Endothelial cell of umbilical vein (primary cell): ENCODE measurements around the gene STRN3. TPM values are rescaled to one million over a fixed set of nuclear protein-coding genes. Genes with fewer than 3 reads are reported as not detected.
"Not testable (repeated sequence)": the region's sequence is repeated elsewhere in the genome, so short reads cannot be mapped to it uniquely, and the experiment has no call there.

Experiments
- BruUV-seq: library from RNA; stranded (reverse); fragments of 400-500 nt; replicated peaks from 2 replicates; lab custom pipeline; 2021; lab: Mats Ljungman, UMichigan
- CTCF ChIA-PET: fragments of 300-600, 350-600 bp; sonication (Branson Sonifier 250); formaldehyde crosslinking; loops from one replicate; lab custom pipeline; 2021; ENCODE audit warnings: antibody characterized with exemption, inconsistent platforms; lab: Charles Lee
- POLR2A ChIA-PET: fragments of 300-600, 350-600 bp; sonication (Branson Sonifier 250); formaldehyde crosslinking; loops from one replicate; lab custom pipeline; 2021; ENCODE audit warnings: antibody characterized with exemption, inconsistent platforms; lab: Charles Lee
- DNase-seq: peaks from one replicate; pipeline ENCODE4 v3.0.0-alpha.2; 2011; ENCODE audit warnings: low read depth, low spot score
- FAIRE-seq: peaks from 2 replicates; lab custom pipeline; 2011; peaks lifted over from hg19 to GRCh38; lab: Jason Lieb, UNC
- H2AFZ ChIP-seq: 2 replicates; pipeline ENCODE4 v1.6.0; 2012; ENCODE audit warnings: low read depth, low read length, control low read depth, inconsistent platforms
- H3K27ac ChIP-seq: 2 replicates; pipeline ENCODE4 v1.5.1; 2011; ENCODE audit warnings: low read depth, mild to moderate bottlenecking, control low read depth, low read length, moderate library complexity; ENCODE audit not compliant: insufficient read depth
- H3K27me3 ChIP-seq, 2 experiments: 2 replicates each; pipeline versions ENCODE4 v1.6.0 to v1.6.1; 2011; ENCODE audit warnings: low read length in 2 of 2, mixed read lengths in 1 of 2; ENCODE audit not compliant: control insufficient read depth in 2 of 2, insufficient read depth in 2 of 2
- H3K36me3 ChIP-seq, 2 experiments: 2 replicates in 1 of 2; 3 replicates in 1 of 2; pipeline ENCODE4 v1.5.1; 2011; ENCODE audit warnings: low read length in 2 of 2, mild to moderate bottlenecking in 1 of 2, moderate library complexity in 1 of 2; ENCODE audit not compliant: control insufficient read depth in 2 of 2, insufficient read depth in 2 of 2; ENCODE audit errors: extremely low read depth in 1 of 2
- H3K4me1 ChIP-seq: 3 replicates; pipeline ENCODE4 v1.5.1; 2011; ENCODE audit warnings: mild to moderate bottlenecking, low read length; ENCODE audit not compliant: control insufficient read depth, insufficient read depth; ENCODE audit errors: extremely low read depth
- H3K4me2 ChIP-seq: 2 replicates; pipeline ENCODE4 v1.6.1; 2011; ENCODE audit warnings: low read length, control low read depth, mixed read lengths; ENCODE audit not compliant: insufficient read depth
- H3K4me3 ChIP-seq, 3 experiments: fragments of 200-600 bp in 1 of 3; sonication (generic), shearing (Covaris generic) in 1 of 3; replicated peaks in 1 of 3; 2 replicates each; pipeline ENCODE4 v1.5.1; 2011 to 2016; ENCODE audit warnings: control low read depth in 3 of 3, low read length in 3 of 3, mild to moderate bottlenecking in 2 of 3, inconsistent platforms in 1 of 3, low read depth in 1 of 3, moderate library complexity in 1 of 3; ENCODE audit not compliant: insufficient read depth in 1 of 3
- H3K79me2 ChIP-seq: 2 replicates; pipeline ENCODE4 v1.6.0; 2012; ENCODE audit warnings: low read length, inconsistent platforms; ENCODE audit not compliant: control insufficient read depth, insufficient read depth
- H3K9ac ChIP-seq: replicated peaks from 2 replicates; pipeline ENCODE3; 2011; ENCODE audit warnings: low read length, control low read depth; ENCODE audit not compliant: insufficient read depth; ENCODE audit errors: extremely low read depth
- H3K9me1 ChIP-seq: replicated peaks from 3 replicates; pipeline ENCODE4 v1.6.0; 2011; ENCODE audit warnings: mild to moderate bottlenecking, low read length; ENCODE audit not compliant: control insufficient read depth, insufficient read depth; ENCODE audit errors: extremely low read depth
- H3K9me3 ChIP-seq: replicated peaks from 2 replicates; pipeline ENCODE4 v1.5.1; 2012; ENCODE audit warnings: low read length, inconsistent platforms; ENCODE audit not compliant: control insufficient read depth, insufficient read depth
- H4K20me1 ChIP-seq: replicated peaks from 2 replicates; pipeline ENCODE3; 2011; ENCODE audit warnings: mild to moderate bottlenecking, low read length; ENCODE audit not compliant: control insufficient read depth, insufficient read depth; ENCODE audit errors: extremely low read depth
- CTCF ChIP-seq, 2 donors: IDR thresholded peaks; 1 replicate in 1 of 2; 2 replicates in 1 of 2; pipeline ENCODE4 v1.5.1; 2011; ENCODE audit warnings: low read length in 2 of 2, mild to moderate bottlenecking in 2 of 2, moderate library complexity in 2 of 2, control low read depth in 1 of 2, inconsistent platforms in 1 of 2, low read depth in 1 of 2; ENCODE audit not compliant: insufficient read depth in 1 of 2; ENCODE audit errors: extremely low read depth in 1 of 2
- EZH2 ChIP-seq: IDR thresholded peaks from 2 replicates; pipeline ENCODE4 v1.6.1; 2012; ENCODE audit warnings: borderline replicate concordance, low read depth, mild to moderate bottlenecking, moderate library complexity, low read length, inconsistent platforms; ENCODE audit not compliant: severe bottlenecking
- FOS ChIP-seq: IDR thresholded peaks from 2 replicates; pipeline ENCODE4 v1.6.1; 2011; ENCODE audit warnings: mild to moderate bottlenecking, low read length, moderate library complexity, borderline replicate concordance; ENCODE audit not compliant: insufficient read depth
- GATA2 ChIP-seq: IDR thresholded peaks from 2 replicates; pipeline ENCODE4 v1.7.0; 2011; ENCODE audit warnings: low read depth, mild to moderate bottlenecking, moderate library complexity, mixed read lengths, low read length; ENCODE audit not compliant: insufficient read length, insufficient read depth
- JUN ChIP-seq: IDR thresholded peaks from 2 replicates; pipeline ENCODE4 v1.6.1; 2011; ENCODE audit warnings: borderline replicate concordance, low read depth; ENCODE audit not compliant: insufficient read length, insufficient read depth
- MAX ChIP-seq: IDR thresholded peaks from 2 replicates; pipeline ENCODE4 v1.6.1; 2011; ENCODE audit not compliant: insufficient read depth, insufficient read length
- MYC ChIP-seq: IDR thresholded peaks from one replicate; pipeline ENCODE4 v1.6.1; 2011; ENCODE audit warnings: mild to moderate bottlenecking, low read depth, low read length
- POLR2A ChIP-seq: IDR thresholded peaks from 2 replicates; pipeline ENCODE4 v1.6.1; 2012; ENCODE audit warnings: low read depth, mild to moderate bottlenecking, control low read depth, low read length
- POLR2AphosphoS5 ChIP-seq: IDR thresholded peaks from 2 replicates; pipeline ENCODE4 v1.6.1; 2012; ENCODE audit warnings: low read depth, mild to moderate bottlenecking, control low read depth, low read length, moderate library complexity; ENCODE audit not compliant: insufficient read depth
- dilution Hi-C: fragments of 300-500 bp; cut with MboI; formaldehyde crosslinking; loops from one replicate; pipeline ENCODE4 v1.15.0; 2019; ENCODE audit warnings: low sequenced_read_pairs; ENCODE audit not compliant: extremely low pct_ligation_motif_present
- intact Hi-C: fragments of 100-400 bp; cut with micrococcal nuclease; formaldehyde crosslinking; loops from one replicate; pipeline ENCODE4 v1.10.0; 2022
- polyA plus RNA-seq, 4 experiments: library from polyadenylated mRNA; depleted of rRNA in 3 of 4; stranded (reverse) in 3 of 4; unstranded in 1 of 4; fragments of >200 nt; gene quantifications; 2 replicates each; pipeline versions ENCODE4 v1.2.1 to v1.2.3, GENCODE V29; 2011 to 2012; ENCODE audit warnings: missing spikeins in 1 of 4
- total RNA-seq: library from RNA; stranded (reverse); gene quantifications from 2 replicates; pipeline ENCODE4 v1.2.3, GENCODE V29; 2021

STRN3 gene
- total and polyA plus RNA-seq, 2 donors (not counting 3 experiments of a cell fraction or from before 2014, with no cell fraction given) = 8.4 to 35.1 TPM

GRCh38 chr14:30972882-30973582, 53.1 kb downstream of the STRN3 start:
- Histone ChIP-seq H3K79me2 (peaks cover 88% of the 10 kb centered on the region), H3K4me2 (no peak overlapping the region), H3K27me3 (no peaks in the 10 kb centered on the region), H2AFZ (no peak overlapping the region), H3K36me3 (no peaks in the 10 kb centered on the region), H3K9me3 (no peaks in the 10 kb centered on the region), H3K4me3 (no peak overlapping the region), H3K9me1 (no peaks in the 10 kb centered on the region), H4K20me1 (peaks cover 10% of the 10 kb centered on the region), H3K9ac (no peak overlapping the region), H3K4me1 (peaks cover 3% of the 10 kb centered on the region), H3K27ac (no peak overlapping the region)
- BruUV-seq = no TSS peak
- FAIRE-seq (no peak), DNase-seq (no peak)
- ChIA-PET POLR2A (no interaction called here), CTCF (interaction anchor here (1.2 kb wide), 1 partner anchor 9 kb away, joined by 3 read pairs; no protein-coding TSS in a partner anchor)
- TF ChIP-seq POLR2AphosphoS5 (no peak), JUN (no peak), FOS (no peak), POLR2A (no peak), EZH2 (no peak), MAX (no peak), GATA2 (no peak), MYC (no peak), CTCF (IDR thresholded peaks at IDR 0.05; ENCODE audit: extremely low read depth in 1 of 2, insufficient read depth in 1 of 2, low read depth in 1 of 2, low read length in 2 of 2) (no peak)
- intact Hi-C loops (no loop called here), dilution Hi-C loops (no loop called here)

- H4K20me1 ChIP-seq, H3K9me1 ChIP-seq, H3K9me3 ChIP-seq, intact Hi-C loops, H3K36me3 ChIP-seq, H3K4me2 ChIP-seq, DNase-seq, H3K4me1 ChIP-seq, H3K27me3 ChIP-seq, FAIRE-seq, H3K27ac ChIP-seq, POLR2A ChIA-PET, H2AFZ ChIP-seq, BruUV-seq, dilution Hi-C loops, H3K4me3 ChIP-seq, CTCF ChIA-PET, H3K9ac ChIP-seq: not testable (repeated sequence)
- H3K79me2 ChIP-seq = peaks cover 85% of the 10 kb centered on the region
Measured at GRCh38 chr14:30972036-30972732, 54.0 kb downstream of the STRN3 start.
